Fibroblast of skin of abdomen (primary cell): Measurements from ENCODE around the gene URB2.
A peak's percentile ranks its signal among the peaks of the same experiment; 100 is the strongest.
"Not testable (repeated sequence)": the region's sequence is repeated elsewhere in the genome, so short reads cannot be mapped to it uniquely, and the experiment has no call there.

Experiments used
- DNase-seq: peaks from one replicate; pipeline ENCODE4 v3.0.0-alpha.2; 2013

URB2 gene

DNA sequence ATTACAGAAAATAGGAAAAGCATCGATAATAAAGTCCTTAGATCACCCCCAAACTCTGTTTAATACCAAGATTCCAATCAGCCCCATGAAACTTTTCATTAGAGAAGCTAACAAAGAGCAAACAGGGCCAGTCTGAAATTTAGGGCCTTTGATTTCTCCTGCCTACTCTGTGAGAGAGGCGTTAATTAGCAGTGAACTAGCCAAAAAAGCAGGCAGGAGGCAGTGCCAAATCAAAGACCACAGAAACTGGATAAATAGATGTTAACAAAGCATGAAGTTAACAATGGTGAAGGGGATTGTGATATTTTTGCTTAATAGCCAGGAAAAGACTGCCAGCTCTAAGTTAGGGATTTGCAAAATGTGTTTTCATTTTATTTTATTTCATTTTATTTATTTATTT lies 11.3 kb upstream of the URB2 start:
- no peak for DNase-seq

DNA sequence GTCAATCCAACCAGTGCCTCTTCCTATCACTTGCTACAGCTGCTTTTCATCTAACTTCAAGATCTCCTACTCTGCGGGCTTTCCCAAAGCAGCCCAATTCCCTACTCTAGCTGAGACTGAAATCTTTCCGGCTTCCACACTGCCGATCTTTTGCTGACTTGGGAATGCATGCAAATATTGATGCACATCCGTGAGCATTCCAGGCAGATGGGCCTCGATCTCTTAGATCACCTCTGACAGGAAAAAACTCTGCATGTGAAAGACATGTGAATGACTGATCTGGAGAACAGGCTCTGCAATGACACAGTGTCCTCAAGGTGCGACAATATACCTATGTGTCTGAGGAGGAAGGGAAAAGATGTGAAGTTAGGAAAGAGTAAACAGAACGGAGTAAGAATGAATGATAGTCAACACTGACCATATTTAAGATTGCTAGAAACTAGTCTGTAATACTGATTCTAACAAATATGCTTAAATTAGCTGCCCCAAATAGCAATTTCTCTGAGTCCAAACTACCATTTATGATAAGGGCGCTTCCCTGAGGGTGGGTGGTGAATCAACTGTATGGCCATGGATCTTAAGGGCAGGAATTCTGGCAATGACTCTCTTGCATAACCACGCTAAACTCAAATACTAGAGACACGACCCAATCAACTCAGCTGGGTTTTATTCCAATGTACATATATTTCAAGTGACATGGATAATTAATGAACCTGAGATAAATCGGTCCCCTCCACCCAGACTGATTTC lies 8.5 kb upstream of the URB2 start:
- DNase-seq: no peak

DNA sequence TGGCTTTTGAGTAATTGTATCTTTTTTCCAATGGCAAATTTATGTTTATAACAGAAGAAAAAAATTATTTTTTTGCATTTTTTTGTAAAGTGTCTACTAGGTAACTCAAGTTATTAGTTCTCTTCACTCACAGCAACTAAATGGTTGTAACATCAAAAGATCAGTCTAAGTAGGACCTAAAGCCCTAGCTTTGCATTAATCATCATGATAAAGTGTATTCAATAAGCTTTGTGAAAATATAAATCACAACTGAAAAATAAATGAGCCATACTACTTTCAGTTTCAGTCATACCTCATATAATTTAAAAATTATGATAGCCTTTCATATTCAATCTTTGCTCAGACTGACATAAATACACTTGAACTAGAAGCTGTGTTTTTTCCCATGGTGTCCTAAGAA lies 7.0 kb upstream of the URB2 start:
- DNase-seq: no peak

DNA sequence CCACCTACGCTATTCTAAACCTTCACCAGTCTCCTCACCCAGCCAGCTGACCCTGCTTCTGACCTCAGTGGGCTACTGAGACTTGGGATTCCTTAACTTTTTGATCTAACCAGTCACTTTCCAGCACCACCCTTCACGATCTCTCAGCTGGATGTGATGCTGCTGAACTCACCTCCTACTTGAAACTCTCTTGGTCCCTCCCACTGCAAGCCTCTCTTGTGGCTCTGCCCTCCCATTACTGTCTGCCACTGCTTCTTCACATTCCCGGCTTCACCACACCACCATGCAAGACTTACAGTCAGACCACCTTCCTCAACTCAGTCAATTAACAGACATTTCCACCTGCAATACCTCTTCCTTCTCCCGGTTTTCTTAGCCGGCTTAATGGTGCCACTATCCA lies 6.4 kb upstream of the URB2 start:
- DNase-seq: no peak

DNA sequence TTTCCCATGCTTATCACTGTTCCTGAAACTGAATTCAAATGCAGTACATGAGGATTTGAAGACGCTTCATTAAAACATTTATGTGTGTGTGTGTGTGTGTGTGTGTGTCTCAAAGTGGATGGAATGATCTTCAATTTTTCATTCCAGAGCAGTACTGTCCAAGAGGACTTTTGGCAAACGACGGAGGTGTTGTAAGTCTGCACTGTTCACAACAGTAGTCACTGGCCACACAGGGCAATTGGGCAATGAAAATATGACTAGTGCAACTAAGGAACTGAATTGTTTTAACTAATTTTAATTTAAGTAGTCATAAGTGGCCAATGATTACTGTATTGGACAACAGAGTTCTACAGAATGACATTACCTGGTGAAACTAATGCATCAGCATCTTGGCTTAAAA lies 5.2 kb upstream of the URB2 start:
- peak; percentile 44 for DNase-seq

DNA sequence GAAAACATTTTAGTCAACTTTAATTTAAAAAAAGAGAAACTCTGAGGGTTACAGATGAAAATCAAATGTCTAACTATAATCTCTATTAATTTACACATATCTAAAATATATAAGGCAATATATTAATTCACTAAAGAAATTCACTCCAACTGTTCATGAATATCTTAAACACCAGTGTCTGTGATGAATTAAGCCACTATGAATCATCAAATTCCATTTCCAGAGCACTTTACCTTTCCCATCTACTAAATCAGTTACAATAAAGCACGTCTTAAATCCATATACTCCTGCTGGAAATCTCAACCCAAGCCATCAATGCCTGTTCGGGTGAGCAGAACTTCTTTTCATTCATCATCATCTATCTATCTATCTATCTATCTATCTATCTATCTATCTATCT lies 4.4 kb upstream of the URB2 start:
- peak; percentile 32 for DNase-seq

DNA sequence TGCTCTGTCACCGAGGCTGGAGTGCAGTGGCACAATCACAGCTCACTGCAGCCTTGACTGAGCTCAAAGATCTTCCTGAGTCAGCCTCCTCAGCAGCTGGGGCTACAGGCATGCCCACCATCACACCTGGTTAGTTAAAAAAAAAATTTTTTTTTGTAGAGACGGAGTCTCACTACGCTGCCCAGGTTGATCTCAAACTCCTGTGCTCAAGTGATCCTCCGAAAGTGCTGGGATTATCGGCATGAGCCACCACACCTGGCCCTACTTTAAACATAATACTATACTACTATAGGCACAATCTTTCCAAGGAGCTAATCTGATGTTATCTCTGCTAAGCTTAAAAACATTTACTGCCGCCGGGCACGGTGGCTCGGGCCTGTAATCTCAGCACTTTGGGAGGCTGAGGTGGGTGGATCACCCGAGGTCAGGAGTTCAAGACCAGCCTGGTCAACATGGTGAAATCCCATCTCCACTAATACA lies 3.4 kb upstream of the URB2 start:
- DNase-seq: not testable (repeated sequence)

DNA sequence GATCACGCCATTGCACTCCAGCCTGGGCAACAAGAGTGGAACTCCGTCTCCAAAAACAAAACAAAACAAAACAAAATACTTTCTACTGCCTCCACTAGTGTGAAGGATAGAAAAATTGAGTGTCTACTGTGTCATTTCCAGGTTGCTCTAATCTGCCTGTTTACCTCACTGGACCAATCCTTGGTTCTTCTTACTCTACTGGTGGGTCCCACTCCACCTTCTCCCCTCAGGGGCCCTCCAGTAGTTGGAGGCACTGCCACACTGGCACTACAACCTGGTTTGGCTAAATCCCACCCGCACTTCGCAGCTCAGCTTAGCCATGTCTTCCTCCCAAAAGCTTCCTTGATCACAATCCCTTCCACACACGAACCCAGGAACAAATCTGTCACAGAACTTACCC lies 2.8 kb upstream of the URB2 start:
- DNase-seq: no peak

DNA sequence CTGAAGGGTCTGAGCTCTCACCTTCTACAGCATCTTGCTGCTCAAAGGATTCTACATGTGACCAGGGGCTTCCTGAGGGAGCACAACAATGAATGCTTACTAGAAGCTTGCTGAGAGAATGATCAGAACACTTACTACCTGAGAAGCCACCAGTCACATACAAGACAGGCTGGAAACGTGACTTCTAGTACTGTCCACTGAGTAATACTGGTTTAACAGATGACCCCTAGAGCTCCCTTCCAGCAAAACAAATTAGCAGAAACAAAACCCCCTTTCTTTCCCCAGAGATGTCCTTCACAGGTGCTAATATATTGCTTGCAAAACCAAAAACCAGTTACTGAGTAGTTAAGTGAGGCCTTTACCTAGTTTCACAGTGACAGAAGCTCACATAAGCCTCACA lies 2.2 kb upstream of the URB2 start:
- no peak for DNase-seq

DNA sequence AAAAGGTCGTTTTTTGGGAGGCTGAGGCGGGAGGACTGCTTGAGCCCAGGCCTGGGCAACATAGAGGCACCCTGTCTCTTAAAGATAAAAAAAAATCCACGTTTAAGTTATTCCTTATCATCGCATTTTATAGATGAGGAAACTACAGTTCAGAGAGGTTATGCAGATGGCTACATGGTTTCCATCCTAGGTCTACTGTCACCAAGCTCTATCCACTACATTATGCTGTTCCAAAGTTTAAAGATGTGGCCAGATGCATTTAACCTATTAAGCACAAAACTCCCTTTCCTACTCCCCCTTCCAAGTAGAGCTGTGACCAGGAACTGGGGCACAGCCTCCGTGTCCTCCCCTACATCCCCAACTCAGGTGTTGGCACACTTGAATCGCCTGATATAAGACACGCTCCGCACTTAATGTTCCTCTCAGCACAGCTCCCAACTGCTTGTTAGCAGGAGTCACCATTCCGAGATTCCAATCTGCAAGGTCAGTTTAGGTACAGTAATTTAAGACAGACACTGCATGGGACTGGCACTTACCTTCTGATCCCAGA lies 1.5 kb upstream of the URB2 start:
- no peak for DNase-seq

DNA sequence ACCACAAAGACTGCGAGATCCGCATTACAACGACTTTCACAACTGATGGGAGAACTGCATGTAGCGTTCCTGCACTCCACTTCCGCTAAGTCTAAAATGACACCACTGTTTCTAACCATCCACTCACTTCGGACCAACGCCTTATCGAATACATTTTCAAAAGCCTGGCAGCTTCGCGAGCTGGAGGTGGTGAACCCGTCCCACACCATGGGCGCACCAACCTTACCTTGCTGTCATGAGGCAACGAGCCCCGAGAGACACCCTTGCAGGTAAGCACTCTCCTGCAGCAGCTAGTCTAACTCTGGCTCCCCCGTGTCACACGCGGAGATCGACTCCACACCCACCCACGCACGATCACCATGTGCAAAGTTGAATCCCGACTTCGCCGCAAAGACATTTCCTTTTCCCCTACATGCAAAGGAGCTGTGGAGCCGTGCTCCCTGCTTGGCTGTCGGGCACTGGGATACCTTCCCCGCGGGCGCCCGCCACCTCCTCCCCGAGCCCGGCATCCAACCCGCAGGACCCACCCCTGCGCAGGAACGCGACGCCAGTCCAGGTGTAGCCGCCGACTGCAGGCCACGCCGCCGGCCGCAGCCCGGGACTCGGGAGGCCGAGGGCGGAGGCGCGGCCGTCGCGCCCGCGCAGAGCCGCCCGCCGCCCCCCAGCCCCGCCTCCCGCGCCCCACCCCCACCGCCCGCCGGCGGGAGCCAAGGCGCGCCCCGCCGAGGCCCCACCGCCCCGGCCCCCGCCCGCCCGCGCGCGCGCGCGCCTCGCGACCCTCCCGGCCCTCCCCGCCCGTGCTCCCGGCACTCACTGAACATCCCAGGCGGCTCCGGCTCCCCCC lies 754 bp upstream of the URB2 start:
- DNase-seq: peak; percentile 26

DNA sequence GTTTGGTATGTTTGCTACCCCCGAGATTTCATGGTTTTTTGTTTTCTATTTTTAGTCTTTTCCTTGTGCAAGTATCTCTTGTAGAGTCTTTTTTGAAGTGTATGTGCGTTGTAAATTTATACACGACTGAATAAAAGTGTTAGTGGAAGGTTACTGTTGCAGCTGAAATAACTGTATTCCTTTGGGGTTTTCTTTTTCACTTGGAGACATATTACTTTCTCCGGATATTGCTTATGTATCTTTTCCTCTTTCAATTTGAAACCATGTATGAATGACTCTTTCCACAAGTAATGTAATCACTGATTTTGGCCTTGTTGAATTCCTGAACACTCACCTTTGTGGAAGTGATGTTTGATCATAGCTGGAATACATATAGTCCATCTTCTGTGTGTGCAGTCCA lies 956 bp downstream of the URB2 start:
- DNase-seq: no peak

DNA sequence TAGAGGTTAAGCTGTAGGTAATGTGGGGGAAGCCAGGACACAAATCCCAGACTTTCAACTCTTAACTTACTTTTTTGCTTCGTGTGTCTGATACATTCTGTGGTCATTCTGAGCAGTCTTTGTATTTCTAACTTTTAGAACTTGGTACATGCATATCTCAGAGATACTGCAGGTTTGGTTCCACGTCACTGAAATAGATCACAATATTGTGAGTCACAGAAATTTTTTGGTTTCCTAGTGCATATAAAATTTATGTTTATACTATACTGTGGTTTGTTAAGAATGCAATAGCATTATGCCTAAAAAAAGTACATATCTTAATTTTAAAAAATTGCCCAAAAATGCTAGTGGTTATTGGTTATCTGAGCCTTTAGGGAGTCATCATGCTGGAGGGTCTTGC lies 3.2 kb downstream of the URB2 start:
- DNase-seq: peak; percentile 67

DNA sequence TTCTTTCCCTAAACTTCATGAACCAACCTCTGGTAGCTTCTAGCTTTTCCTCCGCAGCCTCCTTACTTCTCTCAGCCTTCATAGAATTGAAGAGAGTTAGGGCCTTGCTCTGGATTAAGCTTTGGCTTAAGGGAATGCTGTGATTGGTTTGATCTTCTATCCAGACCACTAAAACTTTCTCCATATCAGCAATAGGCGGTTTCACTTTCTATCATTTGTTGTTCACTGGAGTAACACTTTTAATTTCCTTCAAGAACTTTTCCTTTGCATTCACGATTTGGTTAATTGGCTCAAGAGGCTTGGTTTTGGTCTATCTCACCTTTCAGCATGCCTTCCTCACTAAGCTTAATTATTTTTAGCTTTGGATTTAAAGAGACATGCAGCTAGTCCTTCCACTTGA lies 5.1 kb downstream of the URB2 start:
- DNase-seq: no peak

DNA sequence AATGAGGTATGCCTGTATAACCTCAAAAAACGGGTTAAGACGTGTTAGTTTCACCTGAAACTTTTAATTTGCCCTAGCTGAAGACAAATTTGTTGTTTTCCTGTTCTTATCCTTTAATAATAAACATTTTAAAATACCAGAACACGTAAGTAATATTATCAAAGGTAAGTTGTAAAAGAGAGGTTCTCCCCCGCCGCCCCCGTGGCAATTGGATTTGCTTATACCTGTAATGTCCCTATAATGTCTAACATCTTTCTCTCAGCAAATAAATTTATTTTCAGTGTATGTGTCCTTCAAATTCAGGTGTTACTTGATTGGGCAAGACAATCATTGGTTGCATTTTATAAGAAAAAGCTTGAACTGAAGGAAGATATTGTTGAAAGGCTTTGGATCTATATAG lies 5.9 kb downstream of the URB2 start:
- no peak for DNase-seq

DNA sequence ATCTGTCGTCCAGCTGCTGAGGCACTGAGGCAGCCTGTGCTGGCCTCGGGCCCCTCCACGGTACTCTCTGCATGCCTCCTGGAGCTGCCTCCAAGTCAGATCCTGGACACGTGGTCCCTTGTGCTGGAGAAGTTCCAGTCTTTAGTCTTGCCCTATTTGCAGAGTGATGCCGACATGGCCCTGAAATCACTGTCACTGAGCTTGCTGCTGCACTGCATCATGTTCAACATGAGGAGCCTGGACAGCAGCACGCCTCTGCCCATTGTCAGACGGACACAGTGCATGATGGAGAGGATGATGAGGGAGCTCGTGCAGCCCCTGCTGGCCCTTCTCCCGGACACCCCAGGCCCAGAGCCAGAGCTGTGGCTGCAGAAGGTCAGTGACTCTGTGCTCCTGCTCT lies 10.0 kb downstream of the URB2 start:
- no peak for DNase-seq

DNA sequence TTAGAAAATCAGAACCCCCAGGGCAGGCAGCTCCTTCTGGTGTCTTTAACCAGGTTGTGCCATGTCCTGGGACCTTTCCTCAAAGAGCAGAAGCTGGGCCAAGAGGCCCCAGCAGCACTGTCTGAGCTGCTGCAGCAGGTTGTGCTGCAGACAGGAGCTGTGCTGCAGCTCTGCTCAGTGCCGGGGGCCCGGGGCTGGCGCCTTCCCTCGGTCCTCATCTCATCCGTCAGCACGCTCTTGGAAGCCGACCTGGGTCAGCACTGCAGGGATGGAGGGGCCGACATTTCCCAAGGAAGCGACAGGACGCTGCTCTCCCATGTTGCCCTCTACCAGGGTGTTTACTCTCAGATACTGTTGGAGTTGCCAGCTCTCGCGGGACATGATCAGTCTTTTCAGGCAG lies 11.7 kb downstream of the URB2 start:
- DNase-seq: no peak

DNA sequence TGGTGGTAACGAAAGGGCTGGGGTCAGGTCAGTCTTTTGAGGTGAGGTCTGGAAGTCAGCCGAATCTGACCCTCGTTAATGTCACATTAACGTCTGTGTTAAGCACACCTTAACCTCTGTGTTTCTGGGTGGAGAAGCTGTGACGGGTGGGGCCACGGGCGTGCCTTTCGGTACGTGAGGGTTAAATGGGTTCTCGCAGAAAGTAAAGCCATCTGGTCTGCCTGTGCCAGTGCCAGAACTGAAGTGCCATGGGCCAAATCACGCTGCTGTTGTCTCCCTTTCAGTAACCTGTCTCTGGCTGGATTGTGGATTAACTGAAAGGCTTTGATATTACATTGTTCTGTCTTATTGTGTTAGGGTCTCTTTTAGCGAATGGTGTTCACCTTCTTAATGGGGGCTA lies 14.4 kb downstream of the URB2 start:
- DNase-seq: no peak

DNA sequence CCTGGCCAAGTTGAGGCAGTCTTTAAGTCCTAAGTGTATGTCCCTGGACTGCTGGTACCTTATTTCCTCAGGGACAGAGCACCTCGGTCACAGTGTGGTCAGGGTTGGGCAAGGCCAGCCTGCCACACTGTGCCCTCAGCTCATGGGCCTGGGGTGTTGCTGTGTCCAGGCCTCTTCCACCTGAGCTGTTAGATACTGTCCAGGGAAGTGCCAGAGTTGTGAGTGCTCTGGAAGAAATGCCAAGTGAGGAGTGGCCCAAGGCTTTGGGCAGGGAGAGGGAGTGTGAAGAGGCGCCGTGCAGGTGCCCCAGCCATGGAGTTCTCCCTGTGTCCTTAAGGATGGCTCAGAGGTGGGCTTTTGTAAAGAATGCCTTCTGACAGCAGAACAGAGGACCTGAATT lies 15.3 kb downstream of the URB2 start:
- DNase-seq: no peak

DNA sequence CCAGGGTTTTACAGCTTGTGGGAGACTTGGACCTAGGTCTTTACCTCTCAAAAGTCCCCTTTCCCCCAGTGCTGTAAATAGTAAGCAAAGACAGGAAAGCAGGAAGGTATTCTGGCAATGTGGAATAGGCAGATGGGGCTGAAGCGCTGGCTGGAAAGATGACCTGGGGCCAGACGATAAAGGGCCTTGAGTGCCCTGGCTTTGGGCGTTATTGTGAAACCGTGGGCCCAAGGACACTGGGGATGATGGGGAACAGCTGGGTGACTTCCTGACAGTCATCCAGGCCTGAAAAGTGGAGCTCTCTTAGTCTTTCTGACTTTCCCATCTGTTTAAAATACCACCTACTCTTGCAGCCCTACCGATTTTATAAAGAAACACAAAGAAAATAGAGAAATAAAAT lies 16.3 kb downstream of the URB2 start:
- DNase-seq: no peak

DNA sequence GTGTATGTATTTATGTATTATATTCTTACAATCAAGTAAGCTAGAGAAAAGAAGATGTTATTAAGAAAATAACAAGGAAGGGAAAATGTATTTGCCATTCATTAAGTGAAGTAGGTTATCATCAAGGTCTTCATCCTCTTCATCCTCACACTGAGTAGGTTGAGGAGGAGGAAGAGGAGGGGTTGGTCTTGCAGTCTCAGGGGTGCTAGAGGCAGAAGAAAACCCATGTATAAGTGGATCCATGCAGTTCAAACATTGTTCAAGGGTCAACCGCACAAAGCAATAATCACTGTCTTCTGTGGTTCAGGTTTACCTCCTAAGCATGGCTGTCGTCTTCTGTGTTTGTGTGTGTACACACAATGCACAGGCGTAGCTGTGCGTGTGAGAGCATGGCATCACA lies 16.9 kb downstream of the URB2 start:
- no peak for DNase-seq

DNA sequence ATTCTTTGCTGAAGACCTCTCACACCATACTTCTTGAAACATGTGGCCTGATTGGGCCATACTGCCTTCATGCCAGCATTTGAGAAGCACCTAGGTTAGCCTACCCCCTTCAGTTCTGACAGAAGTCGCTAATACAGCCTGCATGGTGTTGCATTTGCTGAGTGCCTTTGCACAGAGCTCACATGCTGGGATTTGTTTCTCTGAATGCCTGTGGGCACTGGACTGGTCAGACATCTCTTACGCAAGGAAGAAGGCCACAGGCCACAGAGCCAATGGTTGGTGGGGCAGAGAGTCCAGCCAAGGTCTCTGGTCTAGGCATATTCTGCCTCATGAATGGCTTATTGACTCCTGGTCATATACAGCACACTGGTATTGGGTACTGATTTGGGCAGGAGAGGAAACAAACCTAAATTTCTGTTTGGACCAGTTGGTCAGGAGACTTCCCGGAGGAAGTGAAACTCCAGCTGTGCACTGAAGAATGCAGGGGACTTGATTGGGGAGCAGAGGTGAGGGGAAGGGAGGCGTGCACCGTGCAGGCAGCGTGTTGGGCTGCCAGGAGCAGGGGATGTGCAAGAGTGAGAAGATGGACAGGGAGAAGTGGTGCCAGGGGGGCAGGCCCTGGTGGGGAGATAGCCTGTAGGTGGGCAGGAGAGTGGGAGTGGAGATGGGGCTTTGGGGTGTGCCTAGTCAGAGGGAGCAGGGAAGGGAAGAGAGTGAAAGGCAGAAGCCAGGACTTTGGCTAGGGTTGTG lies 18.1 kb downstream of the URB2 start:
- DNase-seq: no peak

DNA sequence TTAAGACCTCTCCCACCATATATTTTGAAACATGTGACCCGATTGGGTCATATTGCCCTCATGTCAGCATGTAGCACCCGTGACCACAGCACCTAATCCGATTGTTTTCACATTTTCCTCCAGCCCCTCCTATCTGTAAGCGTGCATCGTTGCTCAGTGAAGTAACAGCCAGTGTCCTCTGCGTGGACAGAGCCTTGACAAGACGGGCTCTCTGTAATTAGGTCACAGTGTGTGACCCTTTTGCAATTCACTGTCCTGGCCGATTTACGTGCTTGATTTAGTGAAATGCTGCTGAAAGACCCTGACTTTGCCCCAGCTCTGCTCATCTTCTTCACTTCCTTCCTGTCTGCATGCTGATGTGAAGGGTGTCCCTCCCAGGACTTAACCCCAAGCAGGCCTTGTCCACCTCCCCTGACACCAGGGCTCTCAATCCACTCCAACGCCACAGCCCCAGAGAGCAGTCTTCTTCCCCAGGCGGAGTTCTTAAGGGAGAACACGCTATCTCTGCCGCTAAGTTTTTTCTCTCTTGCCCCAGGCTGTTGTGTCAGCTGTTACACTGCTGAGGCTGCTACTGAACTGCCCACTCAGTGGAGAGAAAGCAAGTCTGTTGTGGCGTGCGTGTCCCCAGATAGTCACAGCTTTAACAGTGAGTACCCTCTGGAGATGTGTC lies 19.4 kb downstream of the URB2 start:
- DNase-seq: no peak
